Left lung (tissue), 10 donors: ENCODE data around the gene MPRIP. TPM values are rescaled to one million over a fixed set of nuclear protein-coding genes. Genes with fewer than 3 reads are reported as not detected.
A peak's percentile ranks its signal among the peaks of the same experiment; 100 is the strongest.

Source experiments
- ATAC-seq: fragments of 200-7000 bp; cut with Tn5 transposase; one replicate; pipeline ENCODE4 v1.9.1; 2020; ENCODE audit warnings: moderate library complexity
- DNase-seq, 4 donors: peaks; one replicate each; pipeline ENCODE4 v3.0.0-alpha.2; 2013 to 2020
- H3K27ac ChIP-seq, 2 donors: fragments of 200-600 bp; sonication (generic) in 1 of 2; one replicate each; pipeline versions ENCODE4 v1.5.0 to v1.8.0; 2020 to 2021
- H3K27me3 ChIP-seq, 2 donors: fragments of 200-600 bp; sonication (generic) in 1 of 2; one replicate each; pipeline versions ENCODE4 v1.5.0 to v1.8.0; 2020 to 2021
- H3K36me3 ChIP-seq, 2 donors: fragments of 200-600 bp; sonication (generic) in 1 of 2; one replicate each; pipeline versions ENCODE4 v1.5.0 to v1.8.0; 2020 to 2021
- H3K4me1 ChIP-seq, 2 donors: fragments of 200-600 bp; one replicate each; pipeline ENCODE4 v1.8.0; 2021
- H3K4me3 ChIP-seq, 2 donors: fragments of 200-600 bp; sonication (generic) in 1 of 2; one replicate each; pipeline versions ENCODE4 v1.5.0 to v1.8.0; 2020 to 2021; ENCODE audit warnings: mild to moderate bottlenecking in 1 of 2
- H3K9me3 ChIP-seq, 2 donors: fragments of 200-600 bp; sonication (generic) in 1 of 2; one replicate each; pipeline versions ENCODE4 v1.5.0 to v1.8.0; 2020 to 2021
- CTCF ChIP-seq, 2 donors: fragments of 200-600 bp; sonication (generic) in 1 of 2; IDR thresholded peaks; one replicate each; pipeline versions ENCODE4 v1.5.0 to v1.8.0; 2021; ENCODE audit warnings: antibody characterized with exemption in 2 of 2
- intact Hi-C, 2 donors: fragments of 100-400 bp; cut with DNase I; formaldehyde crosslinking; loops; one replicate each; pipeline versions ENCODE4 v1.11.2 to v1.14.2; 2022
- polyA plus RNA-seq, 6 donors: library from polyadenylated mRNA; unstranded; fragments of 120-200 nt; gene quantifications; one replicate each; pipeline ENCODE4 v1.2.1, GENCODE V29; 2013; ENCODE audit not compliant: insufficient read length in 6 of 6
- total RNA-seq, 2 donors: library from RNA; stranded (reverse); fragmentation: NEBNext Ultra II Directional; extraction: Animal tissue kit (Norgen Biotek cat#: 25700); gene quantifications; one replicate each; pipeline ENCODE4 v1.2.1, GENCODE V29; 2021
- donor health status: DM: no; HTN: yes; CAD: no.
- donor health status: DM: no; HTN: no; CAD: no.

Gene MPRIP
- total and polyA plus RNA-seq, 8 donors = 221 to 338 (median 257) TPM

DNA sequence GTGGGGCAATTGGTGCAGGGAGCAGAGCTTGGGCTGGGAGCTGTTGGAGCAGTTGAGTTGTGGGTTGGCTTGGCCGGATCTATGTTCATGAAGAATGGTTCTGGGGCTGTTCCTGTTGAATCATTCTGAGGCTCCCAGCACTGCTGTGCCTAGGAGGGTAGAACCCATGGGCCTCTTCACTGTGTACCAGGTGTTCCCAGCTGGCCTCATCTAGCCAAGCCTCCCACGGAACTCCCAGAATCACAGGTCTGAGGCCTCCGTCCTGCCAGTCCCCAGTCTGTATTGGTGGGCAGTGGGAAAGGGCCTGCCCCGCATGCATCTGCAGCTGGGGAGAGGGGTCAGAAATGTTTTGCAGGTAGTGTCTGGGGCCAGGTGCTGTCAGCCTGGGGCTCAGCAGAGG, 74.1 kb downstream of the MPRIP start:
- Histone ChIP-seq H3K4me1 (peaks cover 38 to 58% of the 10 kb centered on the region in 2 donors), H3K27ac (no peak overlapping the region)
- intact Hi-C loops = no loop called here

DNA sequence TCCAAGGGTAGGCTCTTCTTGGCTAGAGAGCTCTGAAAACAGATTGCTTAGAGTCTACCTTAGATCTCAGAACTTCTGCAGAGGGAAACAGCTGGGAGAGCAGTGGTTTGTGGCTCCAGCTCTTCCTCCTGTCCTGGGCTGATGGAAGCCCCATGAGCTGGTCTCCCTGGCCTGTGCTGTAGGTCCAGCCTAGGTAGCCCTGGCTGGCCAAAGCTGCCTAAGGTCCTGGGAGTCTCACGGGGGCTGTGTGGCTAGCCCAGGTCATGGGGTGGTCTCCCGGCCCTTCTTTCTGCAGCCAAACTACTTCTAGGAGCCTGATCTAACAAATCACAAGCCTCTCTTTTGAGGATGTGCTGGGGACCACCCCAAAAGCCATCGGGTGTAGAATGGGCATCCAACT, 75.7 kb downstream of the MPRIP start:
- H3K4me1 ChIP-seq = peaks cover 38 to 60% of the 10 kb centered on the region in 2 donors
- DNase-seq (peak in 1 of 4 donors; percentile 29), ATAC-seq (no peak)
- no peak for TF ChIP-seq CTCF (IDR thresholded peaks at IDR 0.05)
- H3K27me3 ChIP-seq = no peaks in the 10 kb centered on the region
- no peaks in the 10 kb centered on the region for H3K9me3 ChIP-seq
- no peaks in the 10 kb centered on the region for H3K36me3 ChIP-seq
- H3K27ac ChIP-seq = peak overlapping the region in 1 of 2 donors; percentile 65
- H3K4me3 ChIP-seq = no peak overlapping the region
- intact Hi-C loops = no loop called here

More for the DNA sequence above, 74.1 kb downstream of the MPRIP start:
- no peaks in the 10 kb centered on the region for H3K27me3 ChIP-seq
- H3K36me3 ChIP-seq = no peaks in the 10 kb centered on the region
- H3K4me3 ChIP-seq = no peak overlapping the region
- no peak for TF ChIP-seq CTCF (IDR thresholded peaks at IDR 0.05)
- no peaks in the 10 kb centered on the region for H3K9me3 ChIP-seq
- ATAC-seq (no peak), DNase-seq (no peak)

DNA sequence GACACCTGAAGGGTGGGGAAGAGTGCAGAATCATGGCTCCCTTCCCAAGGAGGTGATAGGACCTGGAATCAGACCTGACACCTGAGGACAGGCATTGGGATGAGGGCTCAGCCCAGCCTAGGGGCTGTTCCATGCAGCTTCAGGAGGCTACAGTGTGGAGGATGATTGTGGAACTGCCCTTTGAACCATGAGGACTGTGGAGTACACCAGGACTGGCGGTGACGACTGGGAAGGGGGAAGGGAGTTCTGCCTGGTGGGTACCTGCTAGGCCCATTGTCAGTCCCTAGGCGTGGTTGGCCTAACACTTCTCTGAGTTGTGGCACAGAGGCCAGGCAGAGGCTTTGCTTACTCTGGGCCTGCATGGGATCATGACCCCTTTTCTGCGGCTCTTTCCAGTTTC, 76.1 kb downstream of the MPRIP start:
- Histone ChIP-seq H3K4me3 (no peak overlapping the region), H3K27ac (peak overlapping the region; percentile 65 to 67), H3K4me1 (peaks cover 38 to 60% of the 10 kb centered on the region in 2 donors), H3K9me3 (no peaks in the 10 kb centered on the region), H3K27me3 (no peaks in the 10 kb centered on the region), H3K36me3 (no peaks in the 10 kb centered on the region)
- ATAC-seq (no peak), DNase-seq (peak in 1 of 4 donors; percentile 27)
- intact Hi-C loops = no loop called here
- no peak for TF ChIP-seq CTCF (IDR thresholded peaks at IDR 0.05)

DNA sequence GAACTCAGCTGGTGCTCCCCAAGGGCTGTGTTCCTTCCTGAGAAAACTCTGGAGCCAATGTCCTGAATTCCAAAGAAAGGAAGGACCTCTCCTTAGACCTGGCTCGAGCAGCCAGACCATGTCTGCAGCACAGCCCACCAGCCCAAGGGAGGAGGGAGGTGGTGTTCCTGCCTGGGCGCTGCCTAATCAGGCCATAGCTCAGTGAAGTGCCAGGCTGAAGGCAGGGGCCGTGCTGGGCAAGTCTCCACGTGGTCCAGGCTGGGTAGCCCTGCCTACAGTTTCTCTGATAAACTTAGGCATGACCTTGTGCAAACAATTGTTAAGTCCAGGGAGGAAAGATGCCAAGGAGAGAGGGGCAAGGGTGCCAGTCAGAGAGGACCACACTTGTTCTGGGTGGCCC, 76.8 kb downstream of the MPRIP start:
- no peaks in the 10 kb centered on the region for H3K9me3 ChIP-seq
- peak overlapping the region; percentile 65 to 67 for H3K27ac ChIP-seq
- no peak for TF ChIP-seq CTCF (IDR thresholded peaks at IDR 0.05)
- intact Hi-C loops = no loop called here
- DNase-seq (peak in 1 of 4 donors; percentile 29), ATAC-seq (peak; percentile 69)
- H3K36me3 ChIP-seq = no peaks in the 10 kb centered on the region
- H3K27me3 ChIP-seq = no peaks in the 10 kb centered on the region
- peaks cover 38 to 55% of the 10 kb centered on the region in 2 donors for H3K4me1 ChIP-seq
- no peak overlapping the region for H3K4me3 ChIP-seq

- H3K9me3 ChIP-seq = no peaks in the 10 kb centered on the region
- no peaks in the 10 kb centered on the region for H3K36me3 ChIP-seq
- H3K27ac ChIP-seq = peak overlapping the region; percentile 65 to 67
- no peak overlapping the region for H3K4me3 ChIP-seq
- no peaks in the 10 kb centered on the region for H3K27me3 ChIP-seq
- DNase-seq (peak in 1 of 4 donors; percentile 51), ATAC-seq (peak; percentile 42)
- no peak for TF ChIP-seq CTCF (IDR thresholded peaks at IDR 0.05)
- intact Hi-C loops = no loop called here
- peaks cover 38 to 53% of the 10 kb centered on the region in 2 donors for H3K4me1 ChIP-seq
Observed at GRCh38 chr17:17119533-17119932, 77.3 kb downstream of the MPRIP start.
